Measurements from ENCODE around the gene ABCE1.

The ABCE1 gene

GRCh38 chr4:145071560-145071959, 26.6 kb upstream of the ABCE1 start:
- no peaks in the 10 kb centered on the region for H3K27me3 ChIP-seq (ENCODE audit: control insufficient read depth in 2 of 2, insufficient read depth in 2 of 2, low read length in 2 of 2)
- no peak overlapping the region for H3K4me3 ChIP-seq (ENCODE audit: low read length in 2 of 2)
- no peak overlapping the region for H3K27ac ChIP-seq (ENCODE audit: low read depth in 2 of 2, low read length in 2 of 2)
- H3K9ac ChIP-seq (ENCODE audit: low read depth in 1 of 2, low read length in 2 of 2): no peak overlapping the region
- no peaks in the 10 kb centered on the region for H3K9me3 ChIP-seq (ENCODE audit: control insufficient read depth in 2 of 2, low read length in 2 of 2)
- H3K4me1 ChIP-seq (ENCODE audit: control insufficient read depth in 2 of 2, insufficient read depth in 2 of 2, low read length in 2 of 2): no peaks in the 10 kb centered on the region
- no peaks in the 10 kb centered on the region for H3K36me3 ChIP-seq (ENCODE audit: control insufficient read depth in 2 of 2, insufficient read depth in 2 of 2, low read length in 2 of 2)

GRCh38 chr4:145075742-145076468, 22.2 kb upstream of the ABCE1 start:
- H3K4me3 ChIP-seq (ENCODE audit: low read length in 2 of 2): no peak overlapping the region
- H3K27ac ChIP-seq (ENCODE audit: low read depth in 2 of 2, low read length in 2 of 2): no peak overlapping the region
- H3K9me3 ChIP-seq (ENCODE audit: control insufficient read depth in 2 of 2, low read length in 2 of 2): no peaks in the 10 kb centered on the region
- H3K4me1 ChIP-seq (ENCODE audit: control insufficient read depth in 2 of 2, insufficient read depth in 2 of 2, low read length in 2 of 2): no peaks in the 10 kb centered on the region
- H3K9ac ChIP-seq (ENCODE audit: low read depth in 1 of 2, low read length in 2 of 2): no peak overlapping the region
- no peaks in the 10 kb centered on the region for H3K27me3 ChIP-seq (ENCODE audit: control insufficient read depth in 2 of 2, insufficient read depth in 2 of 2, low read length in 2 of 2)
- H3K36me3 ChIP-seq (ENCODE audit: control insufficient read depth in 2 of 2, insufficient read depth in 2 of 2, low read length in 2 of 2): peaks cover 0 to 5% of the 10 kb centered on the region in 2 donors

- H3K9me3 ChIP-seq (ENCODE audit: control insufficient read depth in 2 of 2, low read length in 2 of 2): no peaks in the 10 kb centered on the region
- no peak overlapping the region for H3K9ac ChIP-seq (ENCODE audit: low read depth in 1 of 2, low read length in 2 of 2)
- H3K27ac ChIP-seq (ENCODE audit: low read depth in 2 of 2, low read length in 2 of 2): no peak overlapping the region
- no peak overlapping the region for H3K4me3 ChIP-seq (ENCODE audit: low read length in 2 of 2)
- H3K27me3 ChIP-seq (ENCODE audit: control insufficient read depth in 2 of 2, insufficient read depth in 2 of 2, low read length in 2 of 2): no peaks in the 10 kb centered on the region
- H3K4me1 ChIP-seq (ENCODE audit: control insufficient read depth in 2 of 2, insufficient read depth in 2 of 2, low read length in 2 of 2): no peaks in the 10 kb centered on the region
- H3K36me3 ChIP-seq (ENCODE audit: control insufficient read depth in 2 of 2, insufficient read depth in 2 of 2, low read length in 2 of 2): peaks cover 0 to 5% of the 10 kb centered on the region in 2 donors
These were observed 21.6 kb upstream of the ABCE1 start for GRCh38 chr4:145076469-145076855.

- H3K27me3 ChIP-seq (ENCODE audit: control insufficient read depth in 2 of 2, insufficient read depth in 2 of 2, low read length in 2 of 2): no peaks in the 10 kb centered on the region
- H3K36me3 ChIP-seq (ENCODE audit: control insufficient read depth in 2 of 2, insufficient read depth in 2 of 2, low read length in 2 of 2): peaks cover 0 to 11% of the 10 kb centered on the region in 2 donors
- H3K27ac ChIP-seq (ENCODE audit: low read depth in 2 of 2, low read length in 2 of 2): no peak overlapping the region
- H3K4me3 ChIP-seq (ENCODE audit: low read length in 2 of 2): no peak overlapping the region
- H3K9ac ChIP-seq (ENCODE audit: low read depth in 1 of 2, low read length in 2 of 2): no peak overlapping the region
- no peaks in the 10 kb centered on the region for H3K9me3 ChIP-seq (ENCODE audit: control insufficient read depth in 2 of 2, low read length in 2 of 2)
- no peaks in the 10 kb centered on the region for H3K4me1 ChIP-seq (ENCODE audit: control insufficient read depth in 2 of 2, insufficient read depth in 2 of 2, low read length in 2 of 2)
These were observed 16.4 kb upstream of the ABCE1 start for GRCh38 chr4:145081756-145082155.

GRCh38 chr4:145083891-145084605, 14.1 kb upstream of the ABCE1 start:
- H3K9ac ChIP-seq (ENCODE audit: low read depth in 1 of 2, low read length in 2 of 2): no peak overlapping the region
- H3K27me3 ChIP-seq (ENCODE audit: control insufficient read depth in 2 of 2, insufficient read depth in 2 of 2, low read length in 2 of 2): no peaks in the 10 kb centered on the region
- H3K4me3 ChIP-seq (ENCODE audit: low read length in 2 of 2): no peak overlapping the region
- no peak overlapping the region for H3K27ac ChIP-seq (ENCODE audit: low read depth in 2 of 2, low read length in 2 of 2)
- no peaks in the 10 kb centered on the region for H3K4me1 ChIP-seq (ENCODE audit: control insufficient read depth in 2 of 2, insufficient read depth in 2 of 2, low read length in 2 of 2)
- no peaks in the 10 kb centered on the region for H3K9me3 ChIP-seq (ENCODE audit: control insufficient read depth in 2 of 2, low read length in 2 of 2)
- peaks cover 0 to 15% of the 10 kb centered on the region in 2 donors for H3K36me3 ChIP-seq (ENCODE audit: control insufficient read depth in 2 of 2, insufficient read depth in 2 of 2, low read length in 2 of 2)

- Histone ChIP-seq H3K4me1 (ENCODE audit: control insufficient read depth in 2 of 2, insufficient read depth in 2 of 2, low read length in 2 of 2) (no peaks in the 10 kb centered on the region), H3K36me3 (ENCODE audit: control insufficient read depth in 2 of 2, insufficient read depth in 2 of 2, low read length in 2 of 2) (peaks cover 34 to 43% of the 10 kb centered on the region in 2 donors), H3K4me3 (ENCODE audit: low read length in 2 of 2) (no peak overlapping the region), H3K9me3 (ENCODE audit: control insufficient read depth in 2 of 2, low read length in 2 of 2) (no peaks in the 10 kb centered on the region), H3K27me3 (ENCODE audit: control insufficient read depth in 2 of 2, insufficient read depth in 2 of 2, low read length in 2 of 2) (no peaks in the 10 kb centered on the region), H3K27ac (ENCODE audit: low read depth in 2 of 2, low read length in 2 of 2) (no peak overlapping the region), H3K9ac (ENCODE audit: low read depth in 1 of 2, low read length in 2 of 2) (no peak overlapping the region)
These were observed 7.7 kb upstream of the ABCE1 start for GRCh38 chr4:145090380-145090779.

GRCh38 chr4:145093638-145094037, 4.5 kb upstream of the ABCE1 start:
- H3K4me1 ChIP-seq (ENCODE audit: control insufficient read depth in 2 of 2, insufficient read depth in 2 of 2, low read length in 2 of 2): peaks cover 3 to 11% of the 10 kb centered on the region in 2 donors
- no peak overlapping the region for H3K4me3 ChIP-seq (ENCODE audit: low read length in 2 of 2)
- H3K9me3 ChIP-seq (ENCODE audit: control insufficient read depth in 2 of 2, low read length in 2 of 2): no peaks in the 10 kb centered on the region
- H3K27ac ChIP-seq (ENCODE audit: low read depth in 2 of 2, low read length in 2 of 2): no peak overlapping the region
- H3K9ac ChIP-seq (ENCODE audit: low read depth in 1 of 2, low read length in 2 of 2): no peak overlapping the region
- no peaks in the 10 kb centered on the region for H3K27me3 ChIP-seq (ENCODE audit: control insufficient read depth in 2 of 2, insufficient read depth in 2 of 2, low read length in 2 of 2)
- H3K36me3 ChIP-seq (ENCODE audit: control insufficient read depth in 2 of 2, insufficient read depth in 2 of 2, low read length in 2 of 2): peaks cover 35 to 39% of the 10 kb centered on the region in 2 donors

GRCh38 chr4:145097331-145097820, 735 bp upstream of the ABCE1 start:
- peaks cover 10 to 19% of the 10 kb centered on the region in 2 donors for H3K4me1 ChIP-seq (ENCODE audit: control insufficient read depth in 2 of 2, insufficient read depth in 2 of 2, low read length in 2 of 2)
- H3K36me3 ChIP-seq (ENCODE audit: control insufficient read depth in 2 of 2, insufficient read depth in 2 of 2, low read length in 2 of 2): peaks cover 20 to 21% of the 10 kb centered on the region in 2 donors

GRCh38 chr4:145098675-145099037, 545 bp downstream of the ABCE1 start:
- Histone ChIP-seq H3K27ac (ENCODE audit: low read depth in 2 of 2, low read length in 2 of 2) (peak overlapping the region; percentile 85 to 91), H3K9ac (ENCODE audit: low read depth in 1 of 2, low read length in 2 of 2) (peak overlapping the region; percentile 84 to 85), H3K9me3 (ENCODE audit: control insufficient read depth in 2 of 2, low read length in 2 of 2) (no peaks in the 10 kb centered on the region), H3K4me3 (ENCODE audit: low read length in 2 of 2) (peak overlapping the region; percentile 83 to 92), H3K36me3 (ENCODE audit: control insufficient read depth in 2 of 2, insufficient read depth in 2 of 2, low read length in 2 of 2) (peaks cover 13 to 15% of the 10 kb centered on the region in 2 donors), H3K4me1 (ENCODE audit: control insufficient read depth in 2 of 2, insufficient read depth in 2 of 2, low read length in 2 of 2) (peaks cover 10 to 19% of the 10 kb centered on the region in 2 donors), H3K27me3 (ENCODE audit: control insufficient read depth in 2 of 2, insufficient read depth in 2 of 2, low read length in 2 of 2) (no peaks in the 10 kb centered on the region)

More at GRCh38 chr4:145097331-145097820, 735 bp upstream of the ABCE1 start:
- H3K9ac ChIP-seq (ENCODE audit: low read depth in 1 of 2, low read length in 2 of 2): peak overlapping the region; percentile 84 to 85
- H3K9me3 ChIP-seq (ENCODE audit: control insufficient read depth in 2 of 2, low read length in 2 of 2): no peaks in the 10 kb centered on the region
- peak overlapping the region; percentile 85 to 91 for H3K27ac ChIP-seq (ENCODE audit: low read depth in 2 of 2, low read length in 2 of 2)
- no peaks in the 10 kb centered on the region for H3K27me3 ChIP-seq (ENCODE audit: control insufficient read depth in 2 of 2, insufficient read depth in 2 of 2, low read length in 2 of 2)
- H3K4me3 ChIP-seq (ENCODE audit: low read length in 2 of 2): peak overlapping the region; percentile 83 to 92

- Histone ChIP-seq H3K27ac (ENCODE audit: low read depth in 2 of 2, low read length in 2 of 2) (no peak overlapping the region), H3K36me3 (ENCODE audit: control insufficient read depth in 2 of 2, insufficient read depth in 2 of 2, low read length in 2 of 2) (peaks cover 8 to 10% of the 10 kb centered on the region in 2 donors), H3K4me3 (ENCODE audit: low read length in 2 of 2) (peak overlapping the region in 1 of 2 donors; percentile 92), H3K9me3 (ENCODE audit: control insufficient read depth in 2 of 2, low read length in 2 of 2) (no peaks in the 10 kb centered on the region), H3K27me3 (ENCODE audit: control insufficient read depth in 2 of 2, insufficient read depth in 2 of 2, low read length in 2 of 2) (no peaks in the 10 kb centered on the region), H3K4me1 (ENCODE audit: control insufficient read depth in 2 of 2, insufficient read depth in 2 of 2, low read length in 2 of 2) (peaks cover 10 to 19% of the 10 kb centered on the region in 2 donors), H3K9ac (ENCODE audit: low read depth in 1 of 2, low read length in 2 of 2) (no peak overlapping the region)
These were observed 1.5 kb downstream of the ABCE1 start for GRCh38 chr4:145099653-145100052.
